HepG2 (cell line): Measurements from ENCODE around the gene NCKIPSD. TPM values are rescaled to one million over a fixed set of nuclear protein-coding genes. Genes with fewer than 3 reads are reported as not detected.

Experiments used
- CC2D1A ChIP-seq: sonication (generic); formaldehyde crosslinking; IDR thresholded peaks from 2 replicates; pipeline ENCODE4 v1.8.1; 2023; ENCODE audit warnings: mild to moderate bottlenecking, missing genetic modification reagents
- CREB1 ChIP-seq, 2 experiments: fragments of 450-650 bp in 1 of 2; IDR thresholded peaks; 2 replicates each; pipeline ENCODE4 v1.6.1; 2016 to 2017; ENCODE audit warnings: control low read depth in 1 of 2, mild to moderate bottlenecking in 1 of 2, missing compliant biosample characterization in 1 of 2, missing genetic modification characterization in 1 of 2
- ERF ChIP-seq: IDR thresholded peaks from 2 replicates; pipeline ENCODE4 v1.6.1; 2018; ENCODE audit warnings: missing biosample characterization, missing genetic modification reagents
- GATAD1 ChIP-seq: IDR thresholded peaks from 2 replicates; pipeline ENCODE4 v1.6.1; 2016; ENCODE audit warnings: missing genetic modification reagents, missing compliant biosample characterization
- HOXA5 ChIP-seq: sonication (generic); formaldehyde crosslinking; IDR thresholded peaks from 2 replicates; pipeline ENCODE4 v1.4.0; 2020; ENCODE audit warnings: missing genetic modification reagents
- KDM2A ChIP-seq: sonication (generic); formaldehyde crosslinking; IDR thresholded peaks from 2 replicates; pipeline ENCODE4 v1.4.0; 2020; ENCODE audit warnings: low read depth, missing genetic modification reagents, borderline replicate concordance
- MAX ChIP-seq: IDR thresholded peaks from 2 replicates; pipeline ENCODE4 v1.6.1; 2012; ENCODE audit warnings: inconsistent platforms
- MBNL3 ChIP-seq: fragments of 250-450 bp; sonication (Bioruptor Pico); conservative IDR thresholded peaks from 2 replicates; pipeline ENCODE4 v1.8.0; 2022; ENCODE audit warnings: mild to moderate bottlenecking, inconsistent platforms
- MTA3 ChIP-seq: sonication (generic); formaldehyde crosslinking; IDR thresholded peaks from 2 replicates; pipeline ENCODE4 v1.4.0; 2020; ENCODE audit warnings: missing genetic modification reagents
- RXRA ChIP-seq: sonication (generic); formaldehyde crosslinking; IDR thresholded peaks from 2 replicates; pipeline ENCODE4 v1.5.1; 2020; ENCODE audit warnings: missing genetic modification reagents
- TOPORS ChIP-seq: sonication (generic); formaldehyde crosslinking; IDR thresholded peaks from 2 replicates; pipeline ENCODE4 v1.8.0; 2023; ENCODE audit warnings: mild to moderate bottlenecking, missing genetic modification reagents
- YEATS4 ChIP-seq: sonication (generic); formaldehyde crosslinking; IDR thresholded peaks from 2 replicates; pipeline ENCODE4 v1.4.0; 2020; ENCODE audit warnings: missing genetic modification reagents, borderline replicate concordance
- ZBTB42 ChIP-seq: sonication (generic); formaldehyde crosslinking; IDR thresholded peaks from 2 replicates; pipeline ENCODE4 v1.5.0; 2020; ENCODE audit warnings: mild to moderate bottlenecking, missing genetic modification reagents
- ZBTB46 ChIP-seq: sonication (generic); formaldehyde crosslinking; IDR thresholded peaks from 2 replicates; pipeline ENCODE4 v1.4.0; 2020; ENCODE audit warnings: mild to moderate bottlenecking, missing genetic modification reagents, borderline replicate concordance
- ZNF136 ChIP-seq: sonication (generic); formaldehyde crosslinking; IDR thresholded peaks from 2 replicates; pipeline ENCODE4 v1.8.1; 2022; ENCODE audit warnings: low read depth, mild to moderate bottlenecking, moderate library complexity, missing genetic modification reagents
- ZNF234 ChIP-seq: sonication (generic); formaldehyde crosslinking; conservative IDR thresholded peaks from 2 replicates; pipeline ENCODE4 v1.5.1; 2020; ENCODE audit warnings: mild to moderate bottlenecking, missing genetic modification reagents
- ZNF343 ChIP-seq: sonication (generic); formaldehyde crosslinking; IDR thresholded peaks from 2 replicates; pipeline ENCODE4 v1.4.0; 2020; ENCODE audit warnings: mild to moderate bottlenecking, missing genetic modification reagents
- polyA plus RNA-seq, 8 experiments: library from polyadenylated mRNA; depleted of rRNA in 3 of 8; stranded (reverse) in 7 of 8; unstranded in 1 of 8; fragments of >200 nt; fragmentation: Illumina TruSeq in 4 of 8; extraction: Trizol in 4 of 8; gene quantifications; 2 replicates each; pipeline versions ENCODE4 v1.2.1 to v1.2.3, GENCODE V29; 2011 to 2016; ENCODE audit warnings: low read depth in 4 of 8, missing spikeins in 1 of 8, mixed read lengths in 1 of 8; ENCODE audit not compliant: insufficient read depth in 1 of 8
- total RNA-seq, 5 experiments: library from RNA; depleted of rRNA; stranded (reverse); fragments of >200 nt; fragmentation: Illumina TruSeq; extraction: Trizol; gene quantifications; 2 replicates each; pipeline ENCODE4 v1.2.3, GENCODE V29; 2016; ENCODE audit warnings: low read depth in 1 of 5
- TF ChIP-seq, protein P1 (sequence below): sonication (generic); formaldehyde crosslinking; IDR thresholded peaks from 2 replicates; pipeline ENCODE4 v1.8.1; 2022; ENCODE audit warnings: low read depth, mild to moderate bottlenecking, missing genetic modification reagents
- TF ChIP-seq, protein P2 (sequence below): sonication (generic); formaldehyde crosslinking; IDR thresholded peaks from 2 replicates; pipeline ENCODE4 v1.9.0; 2021; ENCODE audit warnings: missing genetic modification reagents, mild to moderate bottlenecking, borderline replicate concordance
- TF ChIP-seq, protein P3 (sequence below): IDR thresholded peaks from 2 replicates; pipeline ENCODE4 v1.6.1; 2016; ENCODE audit warnings: low read depth

The NCKIPSD gene
- total and polyA plus RNA-seq, 2 of the 13 experiments (the other 11 are each of a cell fraction or from before 2014, with no cell fraction given) = 13.5 to 35.2 TPM

DNA sequence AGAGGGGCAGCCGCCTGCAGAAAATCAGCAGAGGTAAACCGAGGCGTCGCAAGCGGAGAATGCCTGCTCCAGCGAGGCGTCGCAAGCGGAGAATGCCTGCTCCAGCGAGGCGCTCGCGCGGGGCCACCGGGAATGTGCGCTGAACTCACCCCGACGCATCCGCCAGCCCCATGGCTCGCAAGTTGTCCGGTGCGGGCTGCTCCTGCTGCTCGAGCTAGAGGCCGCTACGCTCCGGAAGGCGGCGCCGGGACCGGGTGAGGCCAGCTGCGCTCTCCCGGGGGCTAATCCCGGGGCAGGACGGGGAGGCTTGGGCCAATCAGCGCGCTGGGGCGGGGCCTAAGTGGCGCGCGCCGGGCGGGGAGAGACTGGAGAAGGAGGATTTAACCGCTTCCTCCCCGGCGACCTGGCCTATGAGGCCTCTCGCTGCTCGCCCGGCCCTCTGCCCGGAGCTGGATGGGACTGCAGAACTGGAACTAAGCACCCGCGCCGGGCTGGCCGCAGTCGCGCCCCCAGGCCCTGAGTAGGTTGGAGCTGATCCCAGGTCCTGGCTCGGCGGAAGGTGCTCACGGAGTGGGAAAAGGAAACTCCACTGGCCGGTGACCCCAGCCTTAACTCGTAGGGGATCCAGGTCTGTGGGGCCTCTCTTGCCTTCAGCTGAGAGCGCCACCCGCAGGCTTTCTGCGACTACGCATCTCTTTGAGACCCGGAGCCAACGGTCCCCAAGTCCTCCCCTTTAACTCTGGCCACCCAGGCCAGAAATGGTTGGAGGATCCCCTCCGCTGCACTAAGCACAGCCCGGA lies 50.3 kb downstream of the NCKIPSD start, which contains the start of gene SLC26A6 (continued):
- TF ChIP-seq, protein P1, sequence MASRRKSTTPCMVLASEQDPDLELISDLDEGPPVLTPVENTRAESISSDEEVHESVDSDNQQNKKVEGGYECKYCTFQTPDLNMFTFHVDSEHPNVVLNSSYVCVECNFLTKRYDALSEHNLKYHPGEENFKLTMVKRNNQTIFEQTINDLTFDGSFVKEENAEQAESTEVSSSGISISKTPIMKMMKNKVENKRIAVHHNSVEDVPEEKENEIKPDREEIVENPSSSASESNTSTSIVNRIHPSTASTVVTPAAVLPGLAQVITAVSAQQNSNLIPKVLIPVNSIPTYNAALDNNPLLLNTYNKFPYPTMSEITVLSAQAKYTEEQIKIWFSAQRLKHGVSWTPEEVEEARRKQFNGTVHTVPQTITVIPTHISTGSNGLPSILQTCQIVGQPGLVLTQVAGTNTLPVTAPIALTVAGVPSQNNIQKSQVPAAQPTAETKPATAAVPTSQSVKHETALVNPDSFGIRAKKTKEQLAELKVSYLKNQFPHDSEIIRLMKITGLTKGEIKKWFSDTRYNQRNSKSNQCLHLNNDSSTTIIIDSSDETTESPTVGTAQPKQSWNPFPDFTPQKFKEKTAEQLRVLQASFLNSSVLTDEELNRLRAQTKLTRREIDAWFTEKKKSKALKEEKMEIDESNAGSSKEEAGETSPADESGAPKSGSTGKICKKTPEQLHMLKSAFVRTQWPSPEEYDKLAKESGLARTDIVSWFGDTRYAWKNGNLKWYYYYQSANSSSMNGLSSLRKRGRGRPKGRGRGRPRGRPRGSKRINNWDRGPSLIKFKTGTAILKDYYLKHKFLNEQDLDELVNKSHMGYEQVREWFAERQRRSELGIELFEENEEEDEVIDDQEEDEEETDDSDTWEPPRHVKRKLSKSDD (CRISPR knock-in tag) = 0 out of 2 replicates have a peak, but pooled peaks have one; percentile 52
- TF ChIP-seq TOPORS (CRISPR knock-in tag) (no peak; the same call in 1 of the 2 replicates), CREB1 (IDR thresholded peaks at IDR 0.05) (no peak; the same call in 1 of the 2 replicates), CREB1 (CRISPR knock-in tag; IDR thresholded peaks at IDR 0.05) (no peak), MBNL3 (CRISPR knock-in tag) (no peak), MAX (peak; percentile 70), YEATS4 (CRISPR knock-in tag) (peak; percentile 57; the same call in 1 of the 2 replicates), ZNF234 (CRISPR knock-in tag) (0 out of 2 replicates have a peak, but pooled peaks have one; percentile 62), CC2D1A (CRISPR knock-in tag) (no peak), ZNF343 (CRISPR knock-in tag) (peak; percentile 68; the same call in 1 of the 2 replicates), ERF (CRISPR knock-in tag) (peak; percentile 70; the same call in 1 of the 2 replicates), HOXA5 (CRISPR knock-in tag) (peak; percentile 80), RXRA (no peak), GATAD1 (peak; percentile 68), MTA3 (no peak), KDM2A (CRISPR knock-in tag) (peak; percentile 72; the same call in 1 of the 2 replicates), ZBTB42 (no peak; the same call in 1 of the 2 replicates), ZBTB46 (CRISPR knock-in tag) (0 out of 2 replicates have a peak, but pooled peaks have one; percentile 11), ZNF136 (CRISPR knock-in tag) (0 out of 2 replicates have a peak, but pooled peaks have one; percentile 61)
- TF ChIP-seq, protein P2, sequence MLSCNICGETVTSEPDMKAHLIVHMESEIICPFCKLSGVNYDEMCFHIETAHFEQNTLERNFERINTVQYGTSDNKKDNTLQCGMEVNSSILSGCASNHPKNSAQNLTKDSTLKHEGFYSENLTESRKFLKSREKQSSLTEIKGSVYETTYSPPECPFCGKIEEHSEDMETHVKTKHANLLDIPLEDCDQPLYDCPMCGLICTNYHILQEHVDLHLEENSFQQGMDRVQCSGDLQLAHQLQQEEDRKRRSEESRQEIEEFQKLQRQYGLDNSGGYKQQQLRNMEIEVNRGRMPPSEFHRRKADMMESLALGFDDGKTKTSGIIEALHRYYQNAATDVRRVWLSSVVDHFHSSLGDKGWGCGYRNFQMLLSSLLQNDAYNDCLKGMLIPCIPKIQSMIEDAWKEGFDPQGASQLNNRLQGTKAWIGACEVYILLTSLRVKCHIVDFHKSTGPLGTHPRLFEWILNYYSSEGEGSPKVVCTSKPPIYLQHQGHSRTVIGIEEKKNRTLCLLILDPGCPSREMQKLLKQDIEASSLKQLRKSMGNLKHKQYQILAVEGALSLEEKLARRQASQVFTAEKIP (CRISPR knock-in tag) = no peak
- TF ChIP-seq, protein P3, sequence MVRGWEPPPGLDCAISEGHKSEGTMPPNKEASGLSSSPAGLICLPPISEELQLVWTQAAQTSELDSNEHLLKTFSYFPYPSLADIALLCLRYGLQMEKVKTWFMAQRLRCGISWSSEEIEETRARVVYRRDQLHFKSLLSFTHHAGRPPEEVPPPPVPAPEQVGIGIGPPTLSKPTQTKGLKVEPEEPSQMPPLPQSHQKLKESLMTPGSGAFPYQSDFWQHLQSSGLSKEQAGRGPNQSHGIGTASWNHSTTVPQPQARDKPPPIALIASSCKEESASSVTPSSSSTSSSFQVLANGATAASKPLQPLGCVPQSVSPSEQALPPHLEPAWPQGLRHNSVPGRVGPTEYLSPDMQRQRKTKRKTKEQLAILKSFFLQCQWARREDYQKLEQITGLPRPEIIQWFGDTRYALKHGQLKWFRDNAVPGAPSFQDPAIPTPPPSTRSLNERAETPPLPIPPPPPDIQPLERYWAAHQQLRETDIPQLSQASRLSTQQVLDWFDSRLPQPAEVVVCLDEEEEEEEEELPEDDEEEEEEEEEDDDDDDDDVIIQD = no peak; the same call in 1 of the 2 replicates
